Kidney glomerular epithelial cell (primary cell): ENCODE data around the gene PLCL2.
"Not testable (repeated sequence)": the region's sequence is repeated elsewhere in the genome, so short reads cannot be mapped to it uniquely, and the experiment has no call there.

ENCODE experiments used
- DNase-seq: peaks from one replicate; lab custom pipeline; 2025; lab: John Stamatoyannopoulos, UW

PLCL2 gene

GRCh38 chr3:16978234-16978920 is 93.6 kb downstream of the PLCL2 start:
- DNase-seq: no peak

DNA sequence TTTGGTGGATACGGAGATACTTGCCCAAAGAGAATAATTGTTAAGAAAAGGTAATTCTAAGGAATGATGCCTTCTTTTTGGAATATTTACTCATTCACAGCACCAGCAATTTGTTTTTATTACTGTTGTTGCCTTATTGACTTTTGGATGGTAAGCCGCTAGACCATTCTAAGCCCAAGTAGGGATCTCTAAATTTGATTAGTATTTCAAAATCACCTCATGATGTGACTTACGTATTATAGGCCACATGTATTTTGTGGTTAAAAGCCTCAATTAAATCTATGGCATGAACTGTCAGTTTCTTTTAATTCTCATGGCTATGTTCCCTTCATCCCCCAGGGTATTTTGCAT is 94.1 kb downstream of the PLCL2 start:
- no peak for DNase-seq

- not testable (repeated sequence) for DNase-seq
These were observed 95.2 kb downstream of the PLCL2 start for GRCh38 chr3:16979769-16980515.

DNA sequence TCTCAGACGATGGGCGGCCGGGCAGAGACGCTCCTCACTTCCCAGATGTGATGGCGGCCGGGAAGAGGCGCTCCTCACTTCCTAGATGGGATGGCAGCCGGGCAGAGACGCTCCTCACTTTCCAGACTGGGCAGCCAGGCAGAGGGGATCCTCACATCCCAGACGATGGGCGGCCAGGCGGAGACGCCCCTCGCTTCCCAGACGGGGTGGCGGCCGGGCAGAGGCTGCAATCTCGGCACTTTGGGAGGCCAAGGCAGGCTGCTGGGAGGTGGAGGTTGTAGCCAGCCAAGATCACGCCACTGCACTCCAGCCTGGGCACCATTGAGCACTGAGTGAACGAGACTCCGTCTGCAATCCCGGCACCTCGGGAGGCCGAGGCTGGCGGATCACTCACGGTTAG is 95.8 kb downstream of the PLCL2 start:
- not testable (repeated sequence) for DNase-seq

DNA sequence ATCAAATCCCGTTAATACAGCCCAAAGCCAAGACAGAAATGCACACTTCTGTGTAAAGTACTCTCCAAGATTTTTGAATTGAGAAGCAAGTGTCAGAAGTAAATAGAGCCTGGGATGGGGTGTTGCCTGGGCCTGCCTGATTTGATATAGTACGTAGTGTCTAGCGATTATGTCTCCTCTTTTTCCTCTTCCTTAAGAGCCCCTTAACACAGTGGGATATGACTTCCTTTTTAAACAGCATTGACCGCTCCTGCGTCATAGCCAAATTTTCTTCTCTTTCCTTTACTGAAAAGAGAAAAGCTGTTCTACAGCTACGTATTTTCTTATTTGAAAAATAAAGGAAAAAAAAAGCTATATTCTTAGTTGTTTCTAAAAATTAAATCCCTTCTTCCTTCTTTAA is 97.7 kb downstream of the PLCL2 start:
- DNase-seq: no peak

- DNase-seq: no peak
These were observed 100.9 kb downstream of the PLCL2 start for GRCh38 chr3:16985608-16986007.

GRCh38 chr3:16987141-16987540 is 102.4 kb downstream of the PLCL2 start:
- DNase-seq: no peak

- no peak for DNase-seq
These were observed 105.4 kb downstream of the PLCL2 start for GRCh38 chr3:16990163-16990562.

GRCh38 chr3:16992198-16992597 is 107.4 kb downstream of the PLCL2 start:
- DNase-seq: no peak

DNA sequence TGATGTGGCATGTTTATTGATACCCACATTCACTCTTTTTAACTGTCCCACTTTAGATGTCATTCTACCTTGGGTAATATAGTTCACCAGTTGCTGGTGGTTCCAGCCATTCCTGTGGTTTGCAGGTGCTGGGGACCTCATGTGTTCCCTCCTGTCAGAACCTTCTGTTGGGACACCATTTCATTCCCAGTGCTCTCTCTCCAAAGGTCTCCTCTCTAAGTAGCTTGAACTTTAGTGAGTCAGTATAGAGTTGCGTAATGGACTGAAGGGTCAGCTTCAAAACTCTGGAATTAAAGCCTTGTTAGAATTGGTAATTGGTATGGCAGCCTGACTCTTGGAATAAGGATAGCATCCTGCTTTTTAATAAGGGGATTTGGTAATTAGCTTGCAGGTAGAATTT is 108.5 kb downstream of the PLCL2 start:
- DNase-seq: no peak

DNA sequence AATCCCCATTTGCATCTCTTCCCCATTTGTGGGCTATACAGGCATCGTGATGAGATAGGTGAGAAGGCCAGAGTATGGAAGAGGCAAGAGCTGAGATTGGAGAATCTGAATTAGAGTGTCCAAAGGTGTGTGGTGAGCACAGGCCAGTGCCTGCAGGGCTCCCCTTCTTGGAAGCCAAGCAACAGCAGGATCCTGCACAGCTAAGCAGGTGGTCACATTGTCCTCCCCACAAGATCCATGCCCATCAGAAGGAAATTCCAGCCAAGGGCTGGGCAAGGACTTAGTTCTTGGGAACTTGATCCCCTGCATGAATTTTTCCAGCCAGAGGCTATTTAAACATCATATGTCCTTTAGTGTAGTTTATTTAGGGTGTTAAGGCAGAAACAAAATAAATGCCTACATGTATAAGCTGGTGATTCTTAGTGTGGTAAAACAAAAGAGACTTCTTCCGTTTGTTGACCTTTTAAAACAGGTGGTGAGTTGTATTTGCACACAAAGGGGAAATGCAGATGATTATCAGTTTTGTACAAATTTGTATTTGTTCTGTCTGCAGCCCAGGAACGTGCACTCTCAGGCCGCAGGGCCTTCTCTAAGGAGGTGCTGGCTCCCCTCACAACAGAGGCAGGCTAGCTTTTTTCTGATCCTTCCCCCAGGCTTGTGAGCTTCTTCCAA is 110.2 kb downstream of the PLCL2 start:
- DNase-seq: no peak

GRCh38 chr3:16995601-16996000 is 110.8 kb downstream of the PLCL2 start:
- DNase-seq: no peak

DNA sequence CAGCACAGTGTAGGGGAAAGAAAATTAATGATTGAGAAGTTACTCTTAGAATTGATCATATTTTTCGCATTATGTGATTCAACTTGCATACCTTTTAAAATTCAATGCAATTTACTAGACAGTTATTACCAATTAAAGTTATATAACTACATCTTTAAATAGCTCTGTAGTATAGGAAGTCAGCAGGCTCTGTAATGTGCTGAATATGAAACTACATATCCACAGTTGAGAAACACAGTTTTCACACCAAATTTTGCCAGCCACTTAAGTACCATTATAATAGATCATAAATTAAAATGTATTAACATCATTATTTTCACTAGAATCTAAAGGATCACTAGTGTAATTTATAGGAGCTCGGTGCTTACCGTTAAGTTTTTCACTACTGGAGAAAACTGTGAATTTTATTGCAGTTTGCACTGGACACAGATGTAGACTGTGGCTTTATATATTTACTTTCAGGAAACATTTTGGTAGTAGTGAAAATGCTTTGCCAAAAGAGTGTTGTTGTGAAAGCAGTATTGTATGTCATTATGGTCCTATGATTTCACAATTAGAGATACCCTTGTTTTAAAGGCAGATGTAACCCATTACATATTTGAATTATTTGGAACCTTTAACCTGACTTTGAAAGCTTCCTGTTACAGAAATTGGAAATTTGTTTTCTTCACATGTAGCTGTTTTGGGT is 113.6 kb downstream of the PLCL2 start:
- no peak for DNase-seq

DNA sequence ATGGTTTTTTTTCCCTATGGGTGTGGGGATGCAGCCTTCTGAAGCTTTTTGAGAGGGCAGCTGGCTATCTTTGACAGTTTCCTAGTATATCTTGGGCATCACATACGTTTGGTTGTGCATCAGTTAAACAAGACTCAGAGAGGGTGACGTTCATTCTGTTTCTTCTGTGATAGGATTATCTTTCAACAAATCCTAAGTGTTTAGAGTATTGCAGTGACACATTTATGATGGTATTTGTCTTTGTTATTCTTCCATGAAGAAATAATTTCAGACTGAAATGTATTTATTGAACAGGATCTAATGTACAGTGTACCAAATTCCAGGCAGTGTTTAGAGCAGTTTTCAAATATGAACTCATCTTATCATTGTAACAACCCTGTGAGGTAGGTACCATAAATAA is 114.4 kb downstream of the PLCL2 start:
- DNase-seq: no peak

DNA sequence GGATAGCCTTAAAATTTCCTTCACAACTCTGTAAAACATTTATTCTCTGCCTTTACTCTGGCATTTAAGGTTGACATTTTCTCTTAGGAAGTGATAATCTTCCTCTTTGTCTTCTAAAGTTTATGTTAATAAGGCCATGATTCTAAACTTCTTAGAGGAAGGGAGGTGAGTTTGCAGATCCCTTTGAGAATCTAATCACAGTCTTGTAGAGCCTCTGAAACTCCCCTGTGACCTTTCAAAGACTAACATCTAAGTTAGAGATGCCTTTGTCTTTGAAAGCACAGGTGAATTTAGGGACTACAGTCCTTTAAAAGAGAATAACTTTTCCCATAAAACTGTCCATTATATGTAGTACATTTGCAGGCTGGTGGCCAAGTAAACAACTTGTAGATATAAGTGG is 115.1 kb downstream of the PLCL2 start:
- DNase-seq: no peak

GRCh38 chr3:17003457-17003856 is 118.7 kb downstream of the PLCL2 start:
- DNase-seq: no peak

DNA sequence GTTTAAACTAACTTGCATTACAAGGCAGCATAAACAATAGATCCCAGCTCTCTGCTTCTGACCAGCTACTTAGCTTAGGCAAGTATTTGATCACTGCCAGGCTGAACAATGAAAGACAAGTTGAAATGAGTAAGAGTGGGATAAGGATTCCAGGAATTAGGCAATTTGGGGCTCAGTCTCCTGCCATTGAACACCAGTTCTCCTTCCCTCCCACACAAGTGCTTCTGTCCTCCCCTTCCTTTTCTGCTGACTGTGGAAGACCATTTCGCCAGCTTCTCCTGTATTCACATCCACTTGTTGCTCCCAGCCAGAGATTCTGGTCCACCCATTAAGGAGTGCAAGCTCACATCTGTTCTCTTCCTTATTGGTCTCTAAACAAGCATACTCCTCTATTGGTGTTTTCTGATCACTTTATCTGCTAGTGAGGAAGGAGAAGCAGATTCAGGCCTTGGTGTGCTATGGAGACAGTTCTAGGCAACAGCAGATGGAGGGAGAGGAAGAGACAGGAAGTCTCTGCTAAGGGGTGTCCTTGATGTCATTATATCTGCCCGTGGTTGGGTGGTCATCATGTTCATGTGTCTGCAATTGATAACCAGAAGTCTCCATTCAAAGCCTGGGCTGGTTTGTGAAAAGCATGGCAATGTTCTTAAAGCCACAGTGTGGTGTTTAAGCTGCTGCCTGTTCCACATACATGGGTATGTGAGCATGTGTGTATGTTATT is 121.5 kb downstream of the PLCL2 start:
- DNase-seq: no peak

GRCh38 chr3:17007284-17007683 is 122.5 kb downstream of the PLCL2 start:
- DNase-seq: no peak

GRCh38 chr3:17009826-17010225 is 125.1 kb downstream of the PLCL2 start:
- no peak for DNase-seq

DNA sequence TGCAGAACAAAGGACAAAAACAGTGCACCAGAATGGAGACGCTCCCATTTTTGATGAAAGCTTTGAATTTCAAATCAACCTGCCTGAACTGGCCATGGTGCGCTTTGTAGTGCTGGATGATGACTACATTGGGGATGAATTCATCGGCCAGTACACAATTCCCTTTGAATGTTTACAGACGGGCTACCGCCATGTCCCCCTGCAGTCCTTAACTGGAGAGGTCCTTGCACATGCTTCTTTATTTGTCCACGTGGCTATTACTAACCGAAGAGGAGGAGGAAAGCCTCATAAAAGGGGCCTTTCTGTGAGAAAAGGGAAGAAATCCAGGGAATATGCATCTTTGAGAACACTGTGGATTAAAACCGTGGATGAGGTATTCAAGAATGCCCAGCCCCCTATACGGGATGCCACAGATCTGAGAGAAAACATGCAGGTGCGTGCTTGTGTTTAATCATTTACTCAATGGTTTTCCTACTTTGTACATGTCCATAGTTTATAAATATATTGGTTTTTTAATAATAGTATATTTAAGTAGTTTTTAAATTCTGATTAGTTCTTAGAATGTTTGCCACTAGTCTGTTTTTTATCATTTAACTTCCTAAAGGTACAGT is 127.1 kb downstream of the PLCL2 start:
- DNase-seq: no peak

- no peak for DNase-seq
These were observed 128.3 kb downstream of the PLCL2 start for GRCh38 chr3:17013050-17013449.

- no peak for DNase-seq
These were observed 128.8 kb downstream of the PLCL2 start for GRCh38 chr3:17013571-17013970.
